Activated B cell treated with CpG ODN at 0.5 μM for 24 hours (primary cell): ENCODE measurements around the gene RTP5. TPM values are rescaled to one million over a fixed set of nuclear protein-coding genes. Genes with fewer than 3 reads are reported as not detected.

ENCODE experiments used
- ATAC-seq: fragments of 200-7000 bp; cut with Tn5 transposase; one replicate; pipeline ENCODE4 v1.10.0; 2021; ENCODE audit warnings: low read depth, mild to moderate bottlenecking, moderate library complexity
- CTCF ChIA-PET: fragments of 350-600 bp; sonication (Branson Sonifier 250); formaldehyde crosslinking; loops from one replicate; lab custom pipeline; 2021; ENCODE audit warnings: antibody characterized with exemption; lab: Charles Lee
- POLR2A ChIA-PET: fragments of 350-600 bp; sonication (Branson Sonifier 250); formaldehyde crosslinking; loops from one replicate; lab custom pipeline; 2021; ENCODE audit warnings: antibody characterized with exemption; lab: Charles Lee
- DNase-seq: peaks from one replicate; pipeline ENCODE4 v3.0.0; 2022
- H3K27ac Mint-ChIP-seq: one replicate; pipeline ENCODE4 v1.8.0; 2020; ENCODE audit warnings: mixed read lengths
- H3K27me3 Mint-ChIP-seq: one replicate; pipeline ENCODE4 v1.8.0; 2021; ENCODE audit warnings: mixed read lengths
- H3K36me3 Mint-ChIP-seq: one replicate; pipeline ENCODE4 v1.8.0; 2021; ENCODE audit warnings: low read depth, mixed read lengths
- H3K4me1 Mint-ChIP-seq: one replicate; pipeline ENCODE4 v1.8.0; 2021; ENCODE audit warnings: mixed read lengths
- H3K4me3 Mint-ChIP-seq: one replicate; pipeline ENCODE4 v1.8.0; 2020; ENCODE audit warnings: mild to moderate bottlenecking, mixed read lengths
- H3K9me3 Mint-ChIP-seq: one replicate; pipeline ENCODE4 v1.8.0; 2020; ENCODE audit warnings: mixed read lengths
- CTCF ChIP-seq: fragments of 200-600 bp; IDR thresholded peaks from one replicate; pipeline ENCODE4 v1.8.0; 2022; ENCODE audit warnings: antibody characterized with exemption, mild to moderate bottlenecking
- intact Hi-C: fragments of 100-400 bp; cut with micrococcal nuclease; formaldehyde crosslinking; loops from one replicate; pipeline ENCODE4 v1.15.1; 2024
- total RNA-seq: library from RNA; stranded (reverse); gene quantifications from 2 replicates; pipeline ENCODE4 v1.2.3, GENCODE V29; 2022

The RTP5 gene
- total RNA-seq, 1 donor from 2014 or later = not detected

- Mint-ChIP-seq H3K4me1 (peaks cover 30% of the 10 kb centered on the region), H3K27me3 (no peaks in the 10 kb centered on the region), H3K27ac (no peak overlapping the region), H3K36me3 (no peaks in the 10 kb centered on the region), H3K4me3 (peak overlapping the region; percentile 15), H3K9me3 (no peaks in the 10 kb centered on the region)
- DNase-seq (no peak), ATAC-seq (no peak)
- no peak for TF ChIP-seq CTCF
- ChIA-PET POLR2A (no interaction called here), CTCF (no interaction called here)
- intact Hi-C loops = no loop called here
Observed at GRCh38 chr2:241846406-241846805, 23.1 kb upstream of the RTP5 start.

GRCh38 chr2:241848761-241849615 is 20.5 kb upstream of the RTP5 start:
- Mint-ChIP-seq H3K27ac (no peak overlapping the region), H3K27me3 (no peaks in the 10 kb centered on the region), H3K36me3 (no peaks in the 10 kb centered on the region), H3K4me3 (no peak overlapping the region), H3K9me3 (no peaks in the 10 kb centered on the region), H3K4me1 (peaks cover 18% of the 10 kb centered on the region)
- intact Hi-C loops = no loop called here
- ATAC-seq (no peak), DNase-seq (no peak)
- no peak for TF ChIP-seq CTCF
- ChIA-PET CTCF (no interaction called here), POLR2A (no interaction called here)

GRCh38 chr2:241849616-241850543 is 19.6 kb upstream of the RTP5 start:
- ChIA-PET CTCF (no interaction called here), POLR2A (interaction anchor here (0.7 kb wide), 1 partner anchor 10 kb away, joined by 3 read pairs; no protein-coding TSS in a partner anchor)
- no peaks in the 10 kb centered on the region for H3K36me3 Mint-ChIP-seq
- intact Hi-C loops = no loop called here
- no peak for TF ChIP-seq CTCF
- no peak overlapping the region for H3K4me3 Mint-ChIP-seq
- H3K27me3 Mint-ChIP-seq = no peaks in the 10 kb centered on the region
- peaks cover 11% of the 10 kb centered on the region for H3K4me1 Mint-ChIP-seq
- H3K27ac Mint-ChIP-seq = no peak overlapping the region
- no peak for ATAC-seq
- no peak for DNase-seq
- no peaks in the 10 kb centered on the region for H3K9me3 Mint-ChIP-seq

- peaks cover 4% of the 10 kb centered on the region for H3K4me1 Mint-ChIP-seq
- no peak for ATAC-seq
- H3K36me3 Mint-ChIP-seq = no peaks in the 10 kb centered on the region
- no peaks in the 10 kb centered on the region for H3K27me3 Mint-ChIP-seq
- POLR2A ChIA-PET = interaction anchor here (0.7 kb wide), 1 partner anchor 9 kb away, joined by 3 read pairs; no protein-coding TSS in a partner anchor
- CTCF ChIA-PET = no interaction called here
- intact Hi-C loops = no loop called here
- no peak overlapping the region for H3K27ac Mint-ChIP-seq
- H3K9me3 Mint-ChIP-seq = no peaks in the 10 kb centered on the region
- no peak overlapping the region for H3K4me3 Mint-ChIP-seq
- no peak for TF ChIP-seq CTCF
- no peak for DNase-seq
Observed at GRCh38 chr2:241850544-241851324, 18.8 kb upstream of the RTP5 start.
